Brain microvascular endothelial cell (primary cell): ENCODE data around the gene GSTA4.

Source experiments
- DNase-seq: peaks from one replicate; pipeline ENCODE4 v3.0.0-alpha.2; 2020
- H3K27ac ChIP-seq: fragments of 250-450 bp; sonication (Bioruptor Pico); 2 replicates; pipeline ENCODE4 v1.5.1; 2020; ENCODE audit warnings: mild to moderate bottlenecking, moderate library complexity
- H3K27me3 ChIP-seq: fragments of 250-450 bp; sonication (Bioruptor Pico); replicated peaks from 2 replicates; pipeline ENCODE4 v1.5.1; 2020; ENCODE audit warnings: mild to moderate bottlenecking
- H3K36me3 ChIP-seq: fragments of 250-450 bp; sonication (Bioruptor Pico); replicated peaks from 2 replicates; pipeline ENCODE4 v1.5.1; 2020; ENCODE audit warnings: mild to moderate bottlenecking
- H3K4me3 ChIP-seq: 2 replicates; pipeline ENCODE4 v1.5.1; 2011; ENCODE audit warnings: low read depth, mild to moderate bottlenecking, control low read depth, low read length, moderate library complexity
- CTCF ChIP-seq: IDR thresholded peaks from 2 replicates; pipeline ENCODE4 v1.5.1; 2011; ENCODE audit warnings: low read depth, mild to moderate bottlenecking, moderate library complexity, low read length, control low read depth, inconsistent platforms; ENCODE audit errors: missing control alignments
- in situ Hi-C: cut with HindIII; loops from 2 replicates; pipeline ENCODE4 v1.10.0; 2017; ENCODE audit warnings: low sequenced_read_pairs, low pct_ligation_motif_present

The GSTA4 gene

GRCh38 chr6:52982680-52983079, 12.4 kb downstream of the GSTA4 start:
- TF ChIP-seq CTCF, result no peak
- no peak overlapping the region for H3K4me3 ChIP-seq
- in situ Hi-C loops, result no loop called here
- DNase-seq, result no peak
- no peaks in the 10 kb centered on the region for H3K27me3 ChIP-seq
- peaks cover 18% of the 10 kb centered on the region for H3K36me3 ChIP-seq
- no peak overlapping the region for H3K27ac ChIP-seq

- Histone ChIP-seq H3K27ac (no peak overlapping the region), H3K36me3 (peaks cover 17% of the 10 kb centered on the region), H3K4me3 (no peak overlapping the region), H3K27me3 (no peaks in the 10 kb centered on the region)
- DNase-seq, result no peak
- no peak for TF ChIP-seq CTCF
- in situ Hi-C loops, result no loop called here
Observed at GRCh38 chr6:52981222-52981900, 13.7 kb downstream of the GSTA4 start.

DNA sequence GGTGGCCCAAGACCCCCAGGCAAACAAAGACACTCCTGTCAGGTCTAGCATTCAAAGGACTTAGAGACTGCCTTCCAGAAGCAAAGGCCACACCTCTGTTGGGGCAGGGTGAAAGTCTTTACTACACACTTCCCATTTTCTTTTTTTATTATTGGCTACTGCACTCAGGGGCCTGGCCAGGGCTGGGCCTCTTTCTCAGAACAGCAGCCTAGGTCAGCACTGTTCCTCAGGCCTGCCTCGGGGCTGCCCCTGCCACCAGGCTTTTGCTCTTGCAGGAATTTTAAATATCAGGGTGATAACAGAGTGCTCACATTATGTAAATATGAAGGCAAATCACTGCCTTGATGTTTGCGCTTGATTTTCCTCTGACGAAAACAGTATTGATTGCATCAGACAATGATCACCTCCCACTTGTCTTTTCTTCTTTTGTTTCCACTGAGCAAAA, 18.5 kb downstream of the GSTA4 start:
- no peak for DNase-seq
- H3K27ac ChIP-seq, result no peak overlapping the region
- H3K4me3 ChIP-seq, result no peak overlapping the region
- H3K27me3 ChIP-seq, result no peaks in the 10 kb centered on the region
- in situ Hi-C loops, result no loop called here
- no peaks in the 10 kb centered on the region for H3K36me3 ChIP-seq
- no peak for TF ChIP-seq CTCF

- in situ Hi-C loops, result no loop called here
- Histone ChIP-seq H3K27me3 (no peaks in the 10 kb centered on the region), H3K27ac (no peak overlapping the region), H3K36me3 (no peaks in the 10 kb centered on the region), H3K4me3 (no peak overlapping the region)
- DNase-seq, result no peak
- TF ChIP-seq CTCF, result no peak
Observed at GRCh38 chr6:52976149-52976548, 18.9 kb downstream of the GSTA4 start.

DNA sequence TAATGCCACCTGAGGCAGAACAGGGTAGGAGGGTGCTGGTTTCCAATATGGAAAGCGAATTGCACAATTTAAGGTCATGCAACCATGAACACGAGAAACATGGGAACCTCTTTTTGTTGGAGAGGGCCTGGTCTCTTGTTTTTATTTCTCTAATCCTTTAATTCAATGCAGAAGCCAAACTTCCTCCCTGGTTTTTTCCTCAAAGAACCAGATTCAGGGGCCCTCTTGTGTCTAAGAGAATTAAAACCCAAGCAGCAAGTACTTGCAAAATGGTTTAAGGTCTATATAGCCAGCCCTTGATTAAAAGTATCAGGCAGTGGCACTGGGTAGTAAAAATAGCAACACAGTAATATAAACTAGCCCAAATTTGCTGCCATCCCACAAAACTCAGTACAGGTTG, 19.5 kb downstream of the GSTA4 start:
- H3K4me3 ChIP-seq, result no peak overlapping the region
- no peaks in the 10 kb centered on the region for H3K36me3 ChIP-seq
- H3K27me3 ChIP-seq, result no peaks in the 10 kb centered on the region
- TF ChIP-seq CTCF, result no peak
- H3K27ac ChIP-seq, result no peak overlapping the region
- DNase-seq, result no peak
- in situ Hi-C loops, result no loop called here

DNA sequence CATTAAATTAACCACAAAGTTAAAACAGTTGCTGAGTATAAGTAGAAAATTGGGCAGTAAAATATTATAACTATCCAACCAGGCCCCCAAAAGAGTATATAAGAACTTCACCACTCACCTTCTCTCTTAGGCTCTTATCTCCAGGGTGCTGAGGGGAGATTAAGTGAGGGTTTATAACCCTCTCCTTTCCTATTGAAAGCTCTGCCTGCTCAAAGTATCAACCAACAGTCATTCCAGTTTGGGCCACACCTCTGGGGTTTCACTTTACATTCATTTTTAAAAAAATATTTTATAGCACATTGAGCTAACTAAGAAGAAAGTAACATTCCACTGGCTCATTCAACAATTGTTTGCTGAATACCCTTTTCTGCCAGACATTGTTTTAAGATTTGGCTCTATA, 22.1 kb downstream of the GSTA4 start:
- TF ChIP-seq CTCF, result no peak
- no peak overlapping the region for H3K4me3 ChIP-seq
- DNase-seq, result no peak
- in situ Hi-C loops, result no loop called here
- no peaks in the 10 kb centered on the region for H3K36me3 ChIP-seq
- H3K27me3 ChIP-seq, result no peaks in the 10 kb centered on the region
- no peak overlapping the region for H3K27ac ChIP-seq
